ENCODE measurements around the gene TEAD1. TPM values are rescaled to one million over a fixed set of nuclear protein-coding genes. Genes with fewer than 3 reads are reported as not detected.
A peak's percentile ranks its signal among the peaks of the same experiment; 100 is the strongest.

Gene TEAD1
- total and polyA plus RNA-seq, 10 of the 15 experiments (the other 5 are each of a cell fraction or from before 2014, with no cell fraction given), result 0.01 to 0.59 (median 0.04) TPM; not detected in 6

GRCh38 chr11:12941671-12942070 is 267.4 kb downstream of the TEAD1 start:
- WGBS (ENCODE audit: insufficient coverage, insufficient replicate concordance, low lambda C conversion rate, missing lambda C conversion rate), result 40% methylated on average over 4 of the region's 4 CpGs
- Histone ChIP-seq H3K4me2 (ENCODE audit: control insufficient read depth, insufficient read depth) (no peak overlapping the region), H2AFZ (ENCODE audit: control insufficient read depth, low read depth, low read length) (no peak overlapping the region), H4K20me1 (ENCODE audit: control insufficient read depth, insufficient read depth) (no peaks in the 10 kb centered on the region), H3K9me3 (replicated peaks; ENCODE audit: control insufficient read depth, insufficient read depth, low read length) (no peaks in the 10 kb centered on the region), H3K27ac (ENCODE audit: control insufficient read depth, insufficient read depth) (no peak overlapping the region), H3K36me3 (ENCODE audit: control insufficient read depth in 2 of 2, insufficient read depth in 2 of 2, low read length in 1 of 2) (no peaks in the 10 kb centered on the region), H3K9ac (ENCODE audit: control insufficient read depth, insufficient read depth, low read length) (no peak overlapping the region), H3K27me3 (replicated peaks in 1 of 2; ENCODE audit: control insufficient read depth in 2 of 2, insufficient read depth in 2 of 2, low read length in 1 of 2) (no peaks in the 10 kb centered on the region), H3K4me3 (no peak overlapping the region), H3K79me2 (ENCODE audit: control insufficient read depth, insufficient read depth, low read length) (no peaks in the 10 kb centered on the region), H3K4me1 (ENCODE audit: control insufficient read depth, insufficient read depth, low read length) (no peaks in the 10 kb centered on the region)
- SMC1A ChIA-PET (ENCODE audit: uncharacterized antibody, unreplicated experiment), result no interaction called here
- TF ChIP-seq YBX1 (IDR thresholded peaks at IDR 0.05) (no peak), ZBTB40 (IDR thresholded peaks at IDR 0.05; ENCODE audit: borderline replicate concordance) (no peak), PML (IDR thresholded peaks at IDR 0.05; ENCODE audit: low read length) (no peak), KDM1A (IDR thresholded peaks at IDR 0.05; ENCODE audit: borderline replicate concordance) (no peak)
- intact Hi-C loops (cut with micrococcal nuclease; ENCODE audit: unreplicated experiment) (no loop called here), in situ Hi-C loops (cut with MboI) (no loop called here)
- CTCF ChIA-PET, result no interaction called here
- ATAC-seq (no peak), DNase-seq (ENCODE audit: low read depth, low spot score) (no peak), FAIRE-seq (no peak)
- BruUV-seq (replicated peaks), result no TSS peak
- POLR2A ChIA-PET, result no interaction called here
- RAD21 ChIA-PET (ENCODE audit: unreplicated experiment), result no interaction called here

GRCh38 chr11:12942157-12942556 is 267.9 kb downstream of the TEAD1 start:
- ChIA-PET RAD21 (ENCODE audit: unreplicated experiment) (no interaction called here), POLR2A (no interaction called here), SMC1A (ENCODE audit: uncharacterized antibody, unreplicated experiment) (no interaction called here), CTCF (no interaction called here)
- BruUV-seq (replicated peaks), result no TSS peak
- H3K9me3 ChIP-seq (replicated peaks; ENCODE audit: control insufficient read depth, insufficient read depth, low read length), result no peaks in the 10 kb centered on the region
- no peak for DNase-seq (ENCODE audit: low read depth, low spot score)
- intact Hi-C loops (cut with micrococcal nuclease; ENCODE audit: unreplicated experiment), result no loop called here
- no peak overlapping the region for H3K4me2 ChIP-seq (ENCODE audit: control insufficient read depth, insufficient read depth)
- H3K9ac ChIP-seq (ENCODE audit: control insufficient read depth, insufficient read depth, low read length), result no peak overlapping the region
- TF ChIP-seq EZH2 (IDR thresholded peaks at IDR 0.05; ENCODE audit: borderline replicate concordance, control insufficient read depth, low read depth, low read length), result no peak
- H2AFZ ChIP-seq (ENCODE audit: control insufficient read depth, low read depth, low read length), result no peak overlapping the region
- H3K4me1 ChIP-seq (ENCODE audit: control insufficient read depth, insufficient read depth, low read length), result no peaks in the 10 kb centered on the region
- 24% methylated on average over 11 of the region's 11 CpGs for WGBS (ENCODE audit: insufficient coverage, insufficient replicate concordance, low lambda C conversion rate, missing lambda C conversion rate)
- H3K27ac ChIP-seq (ENCODE audit: control insufficient read depth, insufficient read depth), result no peak overlapping the region
- H3K4me3 ChIP-seq, result no peak overlapping the region
- no peaks in the 10 kb centered on the region for H3K79me2 ChIP-seq (ENCODE audit: control insufficient read depth, insufficient read depth, low read length)
- no peaks in the 10 kb centered on the region for H3K27me3 ChIP-seq (replicated peaks in 1 of 2; ENCODE audit: control insufficient read depth in 2 of 2, insufficient read depth in 2 of 2, low read length in 1 of 2)
- FAIRE-seq, result no peak
- ATAC-seq, result peak; percentile 68
- no peaks in the 10 kb centered on the region for H3K36me3 ChIP-seq (ENCODE audit: control insufficient read depth in 2 of 2, insufficient read depth in 2 of 2, low read length in 1 of 2)
- in situ Hi-C loops (cut with MboI), result no loop called here
- H4K20me1 ChIP-seq (ENCODE audit: control insufficient read depth, insufficient read depth), result no peaks in the 10 kb centered on the region
